H9 (cell line): ENCODE results near the gene NRG3. TPM values are rescaled to one million over a fixed set of nuclear protein-coding genes. Genes with fewer than 3 reads are reported as not detected.

ENCODE experiments used
- DNase-seq: peaks from one replicate; pipeline ENCODE4 v3.0.0-alpha.2; 2017
- H2AFZ ChIP-seq: one replicate; pipeline ENCODE4 v1.6.1; 2013; ENCODE audit warnings: mild to moderate bottlenecking, low read length, control low read depth, moderate library complexity
- H2AK5ac ChIP-seq: 2 replicates; pipeline ENCODE4 v1.6.1; 2013; ENCODE audit warnings: low read length, control low read depth, mixed read lengths; ENCODE audit not compliant: insufficient read length
- H2BK120ac ChIP-seq: one replicate; pipeline ENCODE4 v1.6.1; 2013; ENCODE audit warnings: low read depth, mild to moderate bottlenecking, low read length, control low read depth, inconsistent platforms; ENCODE audit not compliant: poor library complexity, severe bottlenecking
- H2BK12ac ChIP-seq: 2 replicates; pipeline ENCODE4 v1.6.1; 2013; ENCODE audit warnings: low read length, control low read depth, mixed read lengths, low read depth; ENCODE audit not compliant: insufficient read length
- H2BK15ac ChIP-seq: 2 replicates; pipeline ENCODE4 v1.6.1; 2013; ENCODE audit warnings: low read depth, low read length, control low read depth
- H2BK20ac ChIP-seq: one replicate; pipeline ENCODE4 v1.6.1; 2013; ENCODE audit warnings: low read depth, mild to moderate bottlenecking, low read length, control low read depth, inconsistent platforms; ENCODE audit not compliant: poor library complexity, severe bottlenecking
- H2BK5ac ChIP-seq: 2 replicates; pipeline ENCODE4 v1.6.1; 2013; ENCODE audit warnings: low read length, control low read depth, mixed read lengths; ENCODE audit not compliant: insufficient read length
- H3K14ac ChIP-seq: 2 replicates; pipeline ENCODE4 v1.6.1; 2013; ENCODE audit warnings: low read length, control low read depth; ENCODE audit not compliant: insufficient read depth
- H3K18ac ChIP-seq: 2 replicates; pipeline ENCODE4 v1.6.1; 2013; ENCODE audit warnings: low read depth, mild to moderate bottlenecking, mixed read lengths, low read length, control low read depth; ENCODE audit not compliant: insufficient read length
- H3K23ac ChIP-seq: 2 replicates; pipeline ENCODE4 v1.6.1; 2013; ENCODE audit warnings: low read length, control low read depth, mixed read lengths, low read depth; ENCODE audit not compliant: insufficient read length
- H3K23me2 ChIP-seq: 2 replicates; pipeline ENCODE4 v1.6.1; 2013; ENCODE audit warnings: low read depth, mild to moderate bottlenecking, mixed read lengths, low read length, control low read depth; ENCODE audit not compliant: insufficient read length, poor library complexity, severe bottlenecking
- H3K27ac ChIP-seq: 2 replicates; pipeline ENCODE4 v1.5.1; 2013; ENCODE audit warnings: low read length, control low read depth, mixed read lengths, low read depth; ENCODE audit not compliant: insufficient read length
- H3K27me3 ChIP-seq: 2 replicates; pipeline ENCODE4 v1.6.1; 2013; ENCODE audit warnings: low read length, control low read depth, inconsistent platforms; ENCODE audit not compliant: insufficient read depth
- H3K4ac ChIP-seq: 2 replicates; pipeline ENCODE4 v1.6.1; 2013; ENCODE audit warnings: low read depth, mild to moderate bottlenecking, control low read depth, inconsistent platforms, low read length, moderate library complexity
- H3K4me1 ChIP-seq: 2 replicates; pipeline ENCODE4 v1.6.1; 2013; ENCODE audit warnings: low read length, control low read depth, inconsistent platforms; ENCODE audit not compliant: insufficient read depth
- H3K4me2 ChIP-seq: 2 replicates; pipeline ENCODE4 v1.6.1; 2013; ENCODE audit warnings: low read length, control low read depth, mixed read lengths; ENCODE audit not compliant: insufficient read length, insufficient read depth
- H3K56ac ChIP-seq: 2 replicates; pipeline ENCODE4 v1.6.1; 2013; ENCODE audit warnings: low read depth, mild to moderate bottlenecking, mixed read lengths, low read length, control low read depth; ENCODE audit not compliant: insufficient read length
- H3K79me1 ChIP-seq: 2 replicates; pipeline ENCODE4 v1.6.1; 2013; ENCODE audit warnings: low read depth, mild to moderate bottlenecking, moderate library complexity, low read length, control low read depth, inconsistent platforms; ENCODE audit not compliant: insufficient read depth, poor library complexity, severe bottlenecking
- H3K79me2 ChIP-seq: 2 replicates; pipeline ENCODE4 v1.6.1; 2013; ENCODE audit warnings: low read length, control low read depth, inconsistent platforms; ENCODE audit not compliant: insufficient read depth
- H3K9ac ChIP-seq: 2 replicates; pipeline ENCODE4 v1.6.1; 2013; ENCODE audit warnings: low read length, control low read depth, mixed read lengths; ENCODE audit not compliant: insufficient read length; ENCODE audit errors: extremely low read depth
- H3K9me3 ChIP-seq: one replicate; pipeline ENCODE4 v1.6.1; 2013; ENCODE audit warnings: low read depth, low read length, inconsistent platforms; ENCODE audit not compliant: control insufficient read depth
- H3T11ph ChIP-seq: one replicate; pipeline ENCODE4 v1.6.1; 2013; ENCODE audit warnings: mild to moderate bottlenecking, low read length, control low read depth, inconsistent platforms
- H4K20me1 ChIP-seq: one replicate; pipeline ENCODE4 v1.6.1; 2013; ENCODE audit not compliant: control insufficient read depth, insufficient read length, insufficient read depth
- H4K5ac ChIP-seq: 2 replicates; pipeline ENCODE4 v1.6.1; 2013; ENCODE audit warnings: low read depth, mild to moderate bottlenecking, mixed read lengths, low read length, control low read depth; ENCODE audit not compliant: insufficient read length
- H4K8ac ChIP-seq: replicated peaks from 2 replicates; pipeline ENCODE4 v1.6.1; 2013; ENCODE audit warnings: low read length, control low read depth, mixed read lengths, low read depth; ENCODE audit not compliant: insufficient read length
- H4K91ac ChIP-seq: 2 replicates; pipeline ENCODE4 v1.6.1; 2013; ENCODE audit warnings: low read depth, mild to moderate bottlenecking, moderate library complexity, mixed read lengths, low read length, control low read depth; ENCODE audit not compliant: insufficient read length
- H3K27ac Mint-ChIP-seq, 3 experiments: 2 replicates in 2 of 3; 3 replicates in 1 of 3; pipeline ENCODE4 v1.8.0; 2020 to 2021; ENCODE audit warnings: mixed read lengths in 3 of 3, mild to moderate bottlenecking in 1 of 3, moderate library complexity in 1 of 3
- H3K27me3 Mint-ChIP-seq: 2 replicates; pipeline ENCODE4 v1.8.0; 2021; ENCODE audit warnings: low read depth, mild to moderate bottlenecking, moderate library complexity, mixed read lengths
- H3K36me3 Mint-ChIP-seq, 3 experiments: 2 replicates in 2 of 3; 3 replicates in 1 of 3; pipeline ENCODE4 v1.8.0; 2020 to 2021; ENCODE audit warnings: low read depth in 3 of 3, mixed read lengths in 3 of 3; ENCODE audit not compliant: insufficient read depth in 1 of 3
- H3K4me1 Mint-ChIP-seq, 2 experiments: 2 replicates each; pipeline ENCODE4 v1.8.0; 2020; ENCODE audit warnings: mixed read lengths in 2 of 2
- H3K4me3 Mint-ChIP-seq, 2 experiments: 2 replicates in 1 of 2; 3 replicates in 1 of 2; pipeline ENCODE4 v1.8.0; 2020 to 2021; ENCODE audit warnings: mild to moderate bottlenecking in 2 of 2, mixed read lengths in 2 of 2, moderate library complexity in 1 of 2
- H3K9me3 Mint-ChIP-seq, 2 experiments: 2 replicates in 1 of 2; 3 replicates in 1 of 2; pipeline ENCODE4 v1.8.0; 2020; ENCODE audit warnings: mild to moderate bottlenecking in 2 of 2, mixed read lengths in 2 of 2, moderate library complexity in 1 of 2
- CTCF ChIP-seq: fragments of 200-600 bp; sonication (generic); conservative IDR thresholded peaks from 3 replicates; pipeline ENCODE4 v1.8.0; 2021; ENCODE audit warnings: antibody characterized with exemption, mild to moderate bottlenecking
- WGBS: extraction: QIAGEN DNeasy Blood & Tissue Kit; methylation state at CpG from one replicate; pipeline ENCODE4 v1.1.7; 2013; ENCODE audit warnings: missing lambda C conversion rate, low lambda C conversion rate, mixed read lengths; ENCODE audit not compliant: insufficient read length; ENCODE audit errors: extremely low coverage; 5-methylcytosine and 5-hydroxymethylcytosine counted together
- total RNA-seq: library from RNA; stranded (reverse); gene quantifications from 2 replicates; pipeline ENCODE4 v1.2.1, GENCODE V29; 2021

Gene NRG3
- total RNA-seq, 1 experiment from 2014 or later = 1.6 TPM

- H2BK5ac ChIP-seq = no peak overlapping the region
- no peak overlapping the region for H3K18ac ChIP-seq
- no peak for DNase-seq
- no peaks in the 10 kb centered on the region for H3K79me1 ChIP-seq
- H2AK5ac ChIP-seq = no peak overlapping the region
- H3K27ac ChIP-seq = no peak overlapping the region
- no peak overlapping the region for H4K5ac ChIP-seq
- Mint-ChIP-seq H3K36me3 (0 out of 7 replicates have a peak, but pooled peaks cover 0 to 5% (median 0%) of the 10 kb centered on the region in 3 experiments), H3K4me3 (no peak overlapping the region), H3K9me3 (peaks cover 5 to 10% of the 10 kb centered on the region in 2 experiments; a peak in 4 of 5 replicates), H3K4me1 (peaks cover 3% of the 10 kb centered on the region in 2 experiments; a peak in 1 of 4 replicates), H3K27ac (no peak overlapping the region), H3K27me3 (no peaks in the 10 kb centered on the region)
- no peak overlapping the region for H2BK15ac ChIP-seq
- no peak overlapping the region for H3K4ac ChIP-seq
- TF ChIP-seq CTCF = no peak
- no peaks in the 10 kb centered on the region for H4K20me1 ChIP-seq
- no peaks in the 10 kb centered on the region for H3K23me2 ChIP-seq
- no peak overlapping the region for H4K8ac ChIP-seq
- no peak overlapping the region for H3K9ac ChIP-seq
- H2BK120ac ChIP-seq = no peak overlapping the region
- no peaks in the 10 kb centered on the region for H3K9me3 ChIP-seq
- H2AFZ ChIP-seq = no peak overlapping the region
- H2BK20ac ChIP-seq = no peak overlapping the region
- H3K56ac ChIP-seq = no peak overlapping the region
- H4K91ac ChIP-seq = no peak overlapping the region
- no peak overlapping the region for H3K14ac ChIP-seq
- no peaks in the 10 kb centered on the region for H3K27me3 ChIP-seq
- H3K23ac ChIP-seq = no peak overlapping the region
- no CpG with 5 or more reads among the region's 3 CpGs for whole genome bisulfite sequencing
- H3K4me1 ChIP-seq = 0 out of 2 replicates have a peak, but pooled peaks cover 2% of the 10 kb centered on the region
- no peak overlapping the region for H2BK12ac ChIP-seq
- no peaks in the 10 kb centered on the region for H3K79me2 ChIP-seq
- H3T11ph ChIP-seq = no peak overlapping the region
- H3K4me2 ChIP-seq = no peak overlapping the region
Measured at GRCh38 chr10:82847242-82847641, 972.2 kb downstream of the NRG3 start.
